ENCODE results near the gene TTC9C.
A peak's percentile ranks its signal among the peaks of the same experiment; 100 is the strongest.
"Not testable (repeated sequence)": the region's sequence is repeated elsewhere in the genome, so short reads cannot be mapped to it uniquely, and the experiment has no call there.

The TTC9C gene, protein sequence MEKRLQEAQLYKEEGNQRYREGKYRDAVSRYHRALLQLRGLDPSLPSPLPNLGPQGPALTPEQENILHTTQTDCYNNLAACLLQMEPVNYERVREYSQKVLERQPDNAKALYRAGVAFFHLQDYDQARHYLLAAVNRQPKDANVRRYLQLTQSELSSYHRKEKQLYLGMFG

GRCh38 chr11:62728171-62728988 lies at the start of gene TTC9C:
TSS of gene TTC9C (plus strand) at chr11:62728486. CDS start at chr11:62728849, 363 bp downstream.
- DNase-seq: peak; percentile 86 to 88

- DNase-seq: peak; percentile 90 to 92
Observed at GRCh38 chr11:62678770-62679696, 49.3 kb upstream of the TTC9C start, which contains the start of gene UBXN1. TSS of gene UBXN1 (minus strand) at chr11:62679073. CDS start at chr11:62678923, 150 bp downstream.

GRCh38 chr11:62680825-62681240 lies 47.5 kb upstream of the TTC9C start:
- DNase-seq: peak in 1 of 2 experiments; percentile 52

GRCh38 chr11:62682518-62682917 lies 45.8 kb upstream of the TTC9C start:
- DNase-seq: no peak

DNA sequence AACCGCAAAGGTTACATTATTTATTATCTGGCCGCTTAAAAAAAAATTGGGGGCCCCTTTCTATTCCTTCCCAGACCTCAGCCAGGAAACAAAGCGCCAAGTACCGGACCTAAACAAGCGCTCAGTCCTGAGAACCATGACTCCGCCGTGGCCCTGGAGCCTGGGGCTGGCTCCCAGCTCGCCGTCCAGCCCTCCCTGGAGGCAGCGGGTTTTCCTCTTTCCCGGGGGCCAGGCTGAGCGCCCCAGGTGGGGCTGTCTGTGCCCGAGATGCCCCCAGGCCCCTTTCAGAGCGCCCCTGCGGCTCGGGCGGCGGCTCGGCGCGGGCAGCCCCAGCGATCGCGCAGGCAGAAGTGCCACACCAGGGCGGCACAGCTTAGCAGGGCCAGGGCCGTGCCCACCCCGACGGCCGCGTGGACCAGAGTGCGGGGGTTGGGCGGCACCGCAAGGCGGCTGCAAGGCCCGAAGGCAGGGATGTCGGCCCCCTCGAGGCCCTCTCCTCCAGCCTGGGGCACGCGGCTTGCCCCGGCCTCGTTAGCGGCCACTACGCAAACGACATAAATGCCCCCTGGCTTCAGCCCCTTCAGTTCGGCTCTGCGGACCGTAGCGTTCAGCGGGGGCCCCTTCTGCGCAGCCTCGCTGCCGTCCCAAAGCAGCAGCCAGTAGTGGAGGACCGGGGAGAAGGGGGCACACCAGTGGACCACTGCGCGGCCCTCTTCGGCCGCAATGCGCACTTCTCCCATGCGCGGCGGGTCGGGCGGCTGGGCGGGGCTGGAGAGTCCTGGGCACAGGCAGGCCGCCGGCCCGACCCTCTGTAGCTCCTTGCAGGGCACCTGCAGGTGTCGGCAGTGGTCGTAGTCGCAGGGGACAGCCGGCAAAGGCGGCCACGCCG lies 40.5 kb upstream of the TTC9C start:
- no peak for DNase-seq

DNA sequence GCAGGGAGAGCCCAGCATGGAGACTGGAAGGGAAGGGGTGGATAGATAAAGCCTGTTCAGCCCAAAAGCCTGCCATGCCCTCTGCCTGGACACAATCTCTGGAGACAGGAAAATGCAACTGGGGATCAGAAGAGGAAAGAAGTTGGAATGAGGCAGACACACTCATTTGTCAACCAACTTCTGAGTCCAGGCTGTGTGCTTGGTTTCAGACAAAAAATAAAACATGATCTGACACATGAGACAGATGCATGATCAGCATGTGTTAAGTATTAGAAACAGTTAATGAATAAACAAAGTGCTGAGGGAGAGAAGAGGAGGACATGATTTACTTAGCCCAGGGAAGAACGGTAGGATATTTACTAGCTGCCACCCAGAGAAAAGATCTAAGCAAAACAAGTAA lies 39.8 kb upstream of the TTC9C start:
- DNase-seq: no peak

DNA sequence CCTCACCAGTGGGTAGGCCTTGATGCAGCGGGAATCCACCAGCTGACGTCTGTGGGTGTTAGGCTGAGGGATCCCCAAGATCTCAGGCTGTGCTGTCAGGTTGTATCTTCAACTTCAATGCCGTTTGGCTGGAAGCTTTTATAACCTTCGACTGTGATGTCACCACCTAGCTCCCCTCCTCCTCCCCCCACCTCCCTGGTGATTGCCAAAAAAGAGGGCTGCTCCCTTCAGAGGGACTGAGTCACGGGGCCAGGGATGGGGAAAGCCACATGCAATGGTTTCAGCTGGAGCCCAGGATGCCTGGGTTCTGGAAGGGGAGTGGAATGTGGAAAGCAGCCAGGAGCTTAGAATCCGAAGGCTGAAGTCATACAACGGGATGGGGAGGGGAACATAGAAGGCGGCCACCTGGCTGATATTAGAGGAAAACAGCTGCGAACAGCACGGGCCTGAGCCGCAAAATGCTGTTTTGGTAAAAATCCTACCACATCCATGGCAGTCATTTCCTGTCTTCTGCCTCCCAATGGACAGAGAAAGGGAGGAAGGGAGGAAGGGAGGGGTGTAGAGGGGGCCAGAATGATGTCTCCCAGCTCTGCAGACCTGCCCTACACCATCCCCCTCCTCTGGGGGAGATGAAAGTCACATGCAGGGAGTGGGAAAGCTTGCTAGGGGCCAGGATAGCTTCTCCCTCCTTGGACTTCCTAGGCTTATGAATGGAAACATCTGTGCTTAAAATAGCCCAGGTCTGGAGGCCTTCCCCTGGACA lies 38.7 kb upstream of the TTC9C start, which contains the start of gene LRRN4CL:
Gene LRRN4CL (minus strand): TSS at position 110 of the 763 bp plus-strand sequence. CDS start 1,022 bp downstream, outside the sequence.
- DNase-seq: no peak

GRCh38 chr11:62693624-62694023 lies 34.7 kb upstream of the TTC9C start:
- DNase-seq: not testable (repeated sequence)

DNA sequence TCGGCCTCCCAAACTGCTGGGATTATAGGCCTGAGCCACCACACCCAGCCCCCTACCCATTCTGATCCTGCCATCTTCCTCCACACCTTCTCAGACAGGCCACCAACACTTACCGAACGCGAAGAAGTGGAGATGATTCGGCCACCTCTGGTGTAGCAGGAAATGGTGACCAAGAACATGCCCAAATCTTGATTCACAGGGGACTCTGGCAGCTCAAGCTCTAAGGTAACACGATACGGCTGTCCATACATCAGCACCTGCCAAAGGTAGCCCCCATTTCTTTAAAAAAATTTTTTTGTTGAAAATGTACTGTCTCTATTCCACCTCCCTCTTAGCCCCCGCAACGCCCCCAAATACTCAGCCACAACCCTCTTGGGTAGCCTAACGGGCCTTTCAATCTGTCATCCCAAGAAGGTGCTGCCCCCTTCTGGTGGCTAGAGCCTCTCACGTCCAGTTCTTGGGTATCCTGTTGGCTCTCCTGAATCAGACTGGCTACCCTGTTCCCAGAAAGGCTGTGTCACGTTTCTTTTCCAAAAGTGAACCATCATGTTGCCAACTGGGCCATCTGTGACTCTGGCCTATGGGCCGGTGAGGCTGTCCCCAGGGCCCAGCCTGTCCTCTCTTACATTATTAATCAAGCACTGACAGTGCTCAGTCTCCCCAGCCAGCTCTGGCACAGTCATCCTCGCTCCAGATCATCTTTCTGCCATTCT lies 33.7 kb upstream of the TTC9C start:
- DNase-seq: peak; percentile 81 to 83

GRCh38 chr11:62702246-62702645 lies 26.0 kb upstream of the TTC9C start:
- DNase-seq: no peak

DNA sequence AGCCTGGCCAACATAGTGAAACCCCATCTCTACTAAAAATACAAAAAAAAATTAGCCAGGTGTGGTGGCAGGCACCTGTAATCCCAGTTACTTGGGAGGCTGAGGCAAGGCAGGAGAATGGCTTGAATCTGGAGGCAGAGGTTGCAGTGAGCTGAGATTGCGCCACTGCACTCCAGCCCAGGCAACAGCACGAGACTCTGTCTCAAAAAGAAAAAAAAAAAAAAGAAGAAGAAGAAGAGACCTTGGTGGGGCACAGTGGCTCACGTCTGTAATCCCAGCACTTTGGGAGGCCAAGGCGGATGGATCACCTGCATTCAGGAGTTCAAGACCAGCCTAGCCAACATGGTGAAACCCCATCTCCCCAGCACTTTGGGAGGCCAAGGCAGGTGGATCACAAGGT lies 24.4 kb upstream of the TTC9C start:
- not testable (repeated sequence) for DNase-seq

DNA sequence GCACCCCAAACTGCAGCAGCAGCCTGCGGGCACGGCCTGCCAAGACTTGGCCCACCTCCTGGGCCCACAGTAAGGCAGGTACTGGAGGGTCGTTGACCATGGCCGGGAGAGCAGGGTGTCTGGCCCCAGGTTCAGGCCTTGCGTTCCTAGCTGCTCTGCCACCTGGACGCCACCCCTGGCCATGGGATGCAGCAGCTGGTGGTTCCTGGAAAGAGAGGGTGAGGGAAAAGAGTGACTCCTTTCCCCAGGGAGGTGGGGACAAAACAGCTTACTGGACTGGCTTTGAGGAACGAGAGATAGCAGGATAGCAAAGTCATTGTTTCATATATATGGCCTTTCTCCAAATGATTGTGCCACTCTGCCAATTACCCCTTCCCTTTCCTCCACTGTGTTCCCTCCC lies 22.9 kb upstream of the TTC9C start:
- no peak for DNase-seq

- peak; percentile 93 to 95 for DNase-seq
Observed at GRCh38 chr11:62705880-62706849, 22.1 kb upstream of the TTC9C start.

- no peak for DNase-seq
Observed at GRCh38 chr11:62706850-62707247, 21.4 kb upstream of the TTC9C start.

DNA sequence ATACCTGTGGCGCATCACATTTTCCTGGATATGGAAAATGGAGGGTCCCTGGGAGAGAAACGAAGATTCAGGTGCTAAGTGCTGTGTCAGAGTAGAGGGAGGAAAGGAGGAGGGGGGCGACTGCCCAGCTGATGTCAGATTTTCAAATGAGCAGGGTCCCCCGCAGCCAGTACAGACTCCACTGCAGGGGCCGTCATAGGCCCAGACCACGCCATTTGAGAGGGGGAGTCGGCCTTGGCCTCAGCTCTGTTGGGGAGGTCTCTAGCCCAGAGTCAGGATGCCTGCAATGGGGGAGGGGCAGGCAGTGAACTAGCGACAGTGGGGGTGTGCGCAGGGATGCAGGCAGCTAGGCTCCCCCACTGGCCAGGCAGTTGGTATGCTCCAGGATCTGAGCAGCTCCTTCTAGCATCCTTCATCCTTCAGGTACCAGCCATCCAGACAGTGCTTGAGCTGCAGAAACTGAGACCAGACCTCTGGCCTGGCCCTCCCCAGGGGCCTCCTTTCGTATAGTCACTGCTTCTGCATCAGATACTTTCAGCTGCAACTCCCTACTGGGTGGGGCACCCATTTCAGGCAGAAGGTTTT lies 20.9 kb upstream of the TTC9C start, which contains the start of the genes BSCL2 and GNG3:
Gene BSCL2 (minus strand): TSS at position 148 of the 585 bp plus-strand sequence. CDS start 229 bp downstream, outside the sequence.
Gene GNG3 (plus strand): TSS at position 400 of the 585 bp plus-strand sequence. CDS start 620 bp downstream, outside the sequence.
- no peak for DNase-seq

DNA sequence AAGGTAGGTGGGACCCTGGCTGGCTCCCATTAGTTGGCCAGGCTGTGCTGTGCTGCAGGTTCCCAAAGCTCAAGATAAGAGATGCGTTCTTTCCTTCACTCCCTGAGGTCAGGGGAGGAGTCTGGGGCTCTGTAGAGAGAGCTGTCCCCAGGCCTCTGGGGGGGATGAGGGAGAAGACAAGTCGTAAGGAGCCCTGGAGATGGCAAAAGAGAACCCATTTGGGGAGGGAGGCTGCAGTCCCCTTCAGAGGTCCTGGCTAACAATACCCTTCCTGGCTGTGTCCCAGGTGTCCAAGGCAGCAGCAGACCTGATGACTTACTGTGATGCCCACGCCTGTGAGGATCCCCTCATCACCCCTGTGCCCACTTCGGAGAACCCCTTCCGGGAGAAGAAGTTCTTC lies 19.9 kb upstream of the TTC9C start:
- DNase-seq: peak in 1 of 2 experiments; percentile 36

- peak; percentile 68 to 69 for DNase-seq
Observed at GRCh38 chr11:62708793-62709192, 19.5 kb upstream of the TTC9C start.

GRCh38 chr11:62709247-62710000 lies 18.9 kb upstream of the TTC9C start:
- peak; percentile 95 to 96 for DNase-seq

All from activated T-cell treated with anti-CD3 and anti-CD28 coated beads, Interleukin-2, amount 50 U/mL, for 48 hours (primary cell).